Activated CD8-positive, alpha-beta memory T cell treated with anti-CD3 and anti-CD28 coated beads, Interleukin-2, amount 50 U/mL, for 4 hours (primary cell): Measurements from ENCODE around the gene TMEM131L.
"Not testable (repeated sequence)": the region's sequence is repeated elsewhere in the genome, so short reads cannot be mapped to it uniquely, and the experiment has no call there.

ENCODE experiments used
- DNase-seq: peaks from one replicate; pipeline ENCODE4 v3.0.0-alpha.2; 2020

The TMEM131L gene

DNA sequence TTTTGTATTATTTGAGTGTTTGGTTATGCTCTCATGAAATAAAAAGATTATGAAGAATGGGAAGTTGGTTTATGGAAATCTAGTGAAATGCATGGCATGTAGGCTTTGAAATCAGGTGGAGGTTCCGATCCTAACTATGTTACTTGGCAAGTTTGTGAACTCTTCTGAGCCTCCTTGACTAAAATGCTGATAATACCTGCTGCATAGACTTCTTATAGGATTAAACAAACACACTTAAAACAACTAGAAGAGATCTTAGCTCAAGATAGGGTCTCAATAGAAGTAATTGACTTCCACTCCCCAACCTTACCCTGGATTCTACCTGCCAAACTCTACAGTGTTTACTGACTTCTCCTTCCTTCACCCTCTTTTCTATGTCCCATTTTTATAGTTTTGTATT is 195.7 kb downstream of the TMEM131L start:
- no peak for DNase-seq

DNA sequence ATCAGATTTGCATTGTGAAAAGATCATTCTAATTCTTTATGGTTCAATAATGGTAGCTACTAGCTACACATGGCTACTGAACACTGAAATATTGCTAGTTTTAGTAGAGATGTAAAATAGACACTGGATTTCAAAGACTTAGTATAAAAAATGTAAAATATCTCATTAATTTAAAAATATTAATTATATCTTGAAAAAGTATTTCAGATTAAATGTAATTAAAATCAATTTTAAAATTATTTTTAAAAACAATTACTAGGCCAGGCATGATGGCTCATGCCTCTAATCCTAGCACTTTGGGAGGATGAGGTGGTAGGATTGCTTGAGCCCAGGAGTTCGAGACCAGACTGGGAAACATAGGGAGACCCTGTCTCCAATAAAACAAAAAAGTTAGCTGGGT is 197.5 kb downstream of the TMEM131L start:
- DNase-seq: no peak

DNA sequence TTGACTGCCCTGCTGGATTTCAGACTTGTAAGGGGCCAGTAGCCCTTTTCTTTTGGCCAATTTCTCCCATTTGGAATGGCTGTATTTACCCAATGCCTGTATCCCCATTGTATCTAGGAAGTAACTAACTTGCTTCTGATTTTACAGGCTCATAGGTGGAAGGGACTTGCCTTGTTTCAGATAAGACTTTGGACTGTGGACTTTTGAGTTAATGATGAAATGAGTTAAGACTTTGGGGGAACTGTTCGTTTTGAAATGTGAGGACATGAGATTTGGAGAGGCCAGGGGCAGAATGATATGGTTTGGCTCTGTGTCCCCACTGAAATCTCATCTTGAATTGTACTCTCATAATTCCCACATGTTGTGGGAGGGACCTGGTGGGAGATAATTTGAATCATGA is 200.3 kb downstream of the TMEM131L start:
- DNase-seq: not testable (repeated sequence)

DNA sequence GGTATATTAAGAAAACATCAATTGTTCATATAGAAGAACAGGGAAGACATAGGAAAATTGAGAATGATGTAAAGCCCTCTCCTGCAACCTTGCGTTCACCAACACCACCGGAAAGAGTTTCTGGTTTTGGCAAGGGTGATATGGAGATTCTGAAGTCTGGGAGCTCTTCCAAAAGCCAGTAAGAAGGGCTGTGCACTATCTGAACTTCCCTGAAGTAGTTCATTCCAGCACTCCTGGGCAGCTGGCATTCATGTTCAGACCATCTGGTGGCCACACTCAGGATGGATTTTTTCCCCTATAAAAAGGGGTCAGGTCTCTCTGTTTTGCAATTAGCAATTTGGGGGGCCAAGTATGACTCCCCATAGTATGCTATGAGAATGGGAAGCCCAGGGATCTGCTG is 202.5 kb downstream of the TMEM131L start:
- DNase-seq: no peak

DNA sequence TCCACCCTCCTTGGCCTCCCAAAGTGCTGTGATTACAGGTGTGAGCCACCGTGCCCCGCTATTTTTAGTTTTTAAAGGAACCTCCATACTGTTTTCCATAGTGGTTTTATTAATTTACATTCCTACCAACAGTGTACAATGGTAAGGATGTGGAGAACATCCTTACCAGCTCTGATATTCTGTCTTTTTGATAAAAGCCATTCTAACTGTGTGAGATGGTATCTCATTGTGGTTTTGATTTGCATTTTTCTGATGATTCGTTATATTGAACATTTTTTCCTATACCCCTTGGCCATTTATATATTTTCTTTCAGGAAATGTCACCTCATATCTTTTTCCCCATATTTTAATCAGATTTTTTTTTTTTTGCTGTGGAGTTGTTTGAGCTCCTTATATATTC is 203.7 kb downstream of the TMEM131L start:
- DNase-seq: no peak

DNA sequence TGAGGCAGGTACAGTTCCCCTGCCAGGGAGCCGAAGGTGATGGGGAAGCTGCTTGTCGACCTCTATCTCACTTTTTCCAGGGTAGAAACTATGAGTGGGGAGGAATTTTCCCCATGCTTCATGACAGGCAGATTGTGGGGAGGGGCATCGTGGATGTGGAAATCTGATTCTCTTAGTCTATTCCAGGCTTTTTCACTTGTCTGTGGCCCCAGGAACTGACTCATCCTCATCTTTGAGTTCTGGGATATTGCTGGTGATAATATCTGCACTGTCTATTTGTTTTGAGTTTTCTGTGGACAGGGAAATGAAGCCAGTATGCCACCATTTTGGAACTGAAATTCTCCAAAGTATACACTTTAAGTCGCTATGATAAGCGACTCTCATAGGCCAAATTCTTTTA is 210.3 kb downstream of the TMEM131L start:
- no peak for DNase-seq

DNA sequence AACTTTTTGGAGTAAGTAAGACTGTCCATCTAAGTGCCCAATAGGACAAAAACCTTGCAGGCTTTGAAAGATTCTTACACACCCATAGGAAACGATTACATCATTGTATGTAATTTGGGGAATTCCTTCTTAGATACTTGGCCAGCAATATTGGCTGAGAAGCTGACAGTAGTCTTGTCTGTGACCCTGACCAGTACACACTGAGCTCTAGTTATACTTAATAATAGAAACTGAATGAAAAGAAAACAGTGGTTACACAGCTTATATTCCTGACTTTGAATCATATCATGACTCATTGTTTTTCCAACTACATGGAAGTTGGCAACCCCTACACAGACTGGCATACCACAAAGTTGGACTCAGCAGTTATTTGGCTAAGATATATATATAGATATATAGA is 210.8 kb downstream of the TMEM131L start:
- no peak for DNase-seq

DNA sequence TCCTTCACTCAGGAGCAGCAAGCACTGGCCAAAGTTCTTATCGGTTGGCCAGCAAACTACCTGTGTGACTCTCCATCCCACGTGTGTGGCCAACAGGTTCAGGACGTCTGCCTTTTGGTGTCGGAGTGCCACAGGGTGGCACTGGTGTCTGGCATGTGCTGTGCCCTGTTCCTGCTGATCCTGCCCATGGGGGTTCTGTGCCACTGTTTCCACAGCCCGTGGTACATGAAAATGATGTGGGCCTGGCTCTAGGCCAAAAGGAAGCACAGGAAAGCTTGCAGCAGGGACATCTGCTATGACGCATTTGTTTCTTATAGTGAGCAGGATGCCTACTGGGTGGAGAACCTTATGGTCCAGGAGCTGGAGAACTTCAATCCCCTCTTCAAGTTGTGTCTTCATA is 213.3 kb downstream of the TMEM131L start:
- no peak for DNase-seq

DNA sequence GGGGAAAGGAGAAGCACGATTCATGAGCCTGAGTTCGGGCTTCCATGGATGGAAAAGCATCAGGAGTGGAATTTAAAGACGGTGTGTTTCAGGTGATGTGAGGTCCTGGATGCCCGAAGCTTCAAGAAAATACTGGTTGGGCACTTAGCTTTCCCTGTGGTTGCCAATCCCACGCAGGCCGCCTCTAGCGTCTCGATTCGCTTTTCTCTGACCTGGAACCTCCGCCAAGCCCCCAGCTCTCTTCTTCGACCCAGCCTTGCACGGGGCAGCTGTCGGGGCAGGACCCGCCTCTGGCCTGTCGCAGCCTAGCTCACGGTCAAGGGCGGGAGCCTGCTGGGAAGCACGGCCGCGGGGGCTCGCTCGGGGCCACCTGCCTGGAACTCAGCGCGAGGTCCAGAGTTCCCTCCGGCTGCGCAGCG is 217.6 kb downstream of the TMEM131L start:
- no peak for DNase-seq

DNA sequence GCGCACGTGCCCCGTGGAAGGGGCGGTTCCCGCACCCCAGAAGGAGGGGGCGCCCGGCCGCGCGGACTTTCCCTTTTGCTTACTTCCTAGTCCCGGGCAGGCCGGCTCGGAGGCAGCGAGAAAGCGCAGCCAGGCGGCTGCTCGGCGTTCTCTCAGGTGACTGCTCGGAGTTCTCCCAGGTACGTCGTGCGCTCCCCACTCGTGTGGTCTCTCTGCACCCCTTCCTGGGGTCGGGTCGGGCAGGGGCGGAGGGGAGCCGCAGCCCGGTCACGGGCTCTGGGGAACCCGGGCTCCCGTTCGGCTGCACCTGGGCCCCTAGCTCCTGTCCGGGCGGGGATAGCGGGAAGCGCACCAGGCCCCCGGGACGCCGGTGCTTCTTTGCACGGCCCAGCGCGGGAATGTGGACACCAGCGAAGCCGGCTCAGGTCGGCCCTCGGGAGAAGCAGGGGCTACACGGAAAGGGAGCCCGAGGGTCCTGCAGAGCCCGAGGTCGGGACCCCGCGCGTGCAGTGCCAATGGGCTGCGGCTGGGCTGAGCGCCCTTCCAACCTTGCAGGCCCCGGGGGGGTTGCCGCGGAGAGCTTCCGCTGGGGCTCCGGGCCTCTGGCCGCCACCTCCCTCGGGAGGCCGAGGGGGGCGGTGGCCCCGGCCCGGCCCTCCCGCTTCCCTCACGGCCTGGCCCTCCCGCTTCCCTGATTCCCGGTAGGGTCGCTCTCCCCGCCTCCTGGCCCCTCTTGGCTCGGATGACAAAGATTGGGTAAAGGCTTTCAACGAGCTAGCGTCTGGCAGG is 218.2 kb downstream of the TMEM131L start, which contains the start of gene TLR2:
Gene TLR2, plus strand, starts transcription at position 99 of the 789 bp plus-strand sequence. CDS start 18,628 bp downstream, outside the sequence.
- peak; percentile 70 for DNase-seq

DNA sequence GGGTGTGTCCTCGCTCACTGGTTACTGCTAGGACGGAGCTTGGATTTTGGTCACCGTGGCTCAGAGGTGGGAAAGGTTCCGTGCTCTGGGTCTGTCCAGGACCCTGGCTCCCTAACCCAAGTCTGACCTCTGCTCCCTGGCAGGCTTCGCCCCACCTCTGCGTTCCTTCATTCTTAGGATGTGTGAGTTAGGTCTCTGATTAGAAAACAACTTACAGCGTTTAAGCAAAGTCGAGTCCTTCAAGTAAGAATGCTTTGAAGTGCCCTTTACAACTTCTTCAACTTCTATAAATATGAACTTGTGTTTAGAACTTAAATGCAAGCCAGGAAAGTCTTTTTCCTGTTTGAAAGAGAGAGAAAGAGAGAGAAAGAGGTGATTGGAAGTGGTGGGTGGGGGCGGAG is 218.8 kb downstream of the TMEM131L start:
- DNase-seq: no peak
